ENCODE measurements around the gene NDUFB7.
"Not testable (repeated sequence)": the region's sequence is repeated elsewhere in the genome, so short reads cannot be mapped to it uniquely, and the experiment has no call there.

The NDUFB7 gene

GRCh38 chr19:14570864-14571527, 870 bp downstream of the NDUFB7 start:
- no peak for DNase-seq (ENCODE audit: low read depth in 2 of 2)

- no peak for DNase-seq (ENCODE audit: low read depth in 2 of 2)
Measured at GRCh38 chr19:14567079-14567478, 4.8 kb downstream of the NDUFB7 start.

- DNase-seq (ENCODE audit: low read depth in 2 of 2) = no peak
Measured at GRCh38 chr19:14566712-14567077, 5.2 kb downstream of the NDUFB7 start.

GRCh38 chr19:14565765-14566711, 5.8 kb downstream of the NDUFB7 start:
- DNase-seq (ENCODE audit: low read depth in 2 of 2) = no peak

- no peak for DNase-seq (ENCODE audit: low read depth in 2 of 2)
Measured at GRCh38 chr19:14565298-14565679, 6.6 kb downstream of the NDUFB7 start.

- DNase-seq (ENCODE audit: low read depth in 2 of 2) = not testable (repeated sequence)
Measured at GRCh38 chr19:14564652-14565297, 7.1 kb downstream of the NDUFB7 start.

GRCh38 chr19:14563989-14564651, 7.7 kb downstream of the NDUFB7 start:
- DNase-seq (ENCODE audit: low read depth in 2 of 2) = peak; percentile 31 to 60

GRCh38 chr19:14563590-14563926, 8.3 kb downstream of the NDUFB7 start:
- no peak for DNase-seq (ENCODE audit: low read depth in 2 of 2)

GRCh38 chr19:14562660-14563589, 8.9 kb downstream of the NDUFB7 start:
- no peak for DNase-seq (ENCODE audit: low read depth in 2 of 2)

GRCh38 chr19:14561847-14562351, 10.0 kb downstream of the NDUFB7 start:
- DNase-seq (ENCODE audit: low read depth in 2 of 2) = no peak

GRCh38 chr19:14561249-14561648, 10.6 kb downstream of the NDUFB7 start:
- DNase-seq (ENCODE audit: low read depth in 2 of 2) = no peak

GRCh38 chr19:14560776-14561108, 11.1 kb downstream of the NDUFB7 start:
- DNase-seq (ENCODE audit: low read depth in 2 of 2) = no peak

- DNase-seq (ENCODE audit: low read depth in 2 of 2) = no peak
Measured at GRCh38 chr19:14559916-14560775, 11.7 kb downstream of the NDUFB7 start.

GRCh38 chr19:14558370-14559066, 13.3 kb downstream of the NDUFB7 start:
- DNase-seq (ENCODE audit: low read depth in 2 of 2) = no peak

GRCh38 chr19:14556662-14557188, 15.1 kb downstream of the NDUFB7 start:
- peak; percentile 69 to 70 for DNase-seq (ENCODE audit: low read depth in 2 of 2)

- DNase-seq (ENCODE audit: low read depth in 2 of 2) = no peak
Measured at GRCh38 chr19:14555918-14556661, 15.8 kb downstream of the NDUFB7 start.

- no peak for DNase-seq (ENCODE audit: low read depth in 2 of 2)
Measured at GRCh38 chr19:14554382-14554812, 17.5 kb downstream of the NDUFB7 start.

GRCh38 chr19:14553939-14554243, 18.0 kb downstream of the NDUFB7 start:
- no peak for DNase-seq (ENCODE audit: low read depth in 2 of 2)
